IMR-90 (cell line): ENCODE data around the gene WDR27. TPM values are rescaled to one million over a fixed set of nuclear protein-coding genes. Genes with fewer than 3 reads are reported as not detected.

ENCODE experiments used
- ATAC-seq: fragments of 200-7000 bp; cut with Tn5 transposase; 2 replicates; pipeline ENCODE4 v1.9.1; 2020; ENCODE audit warnings: low read depth, mild to moderate bottlenecking, moderate library complexity
- BruUV-seq: library from RNA; stranded (reverse); fragments of 400-500 nt; replicated peaks from 2 replicates; lab custom pipeline; 2021; lab: Mats Ljungman, UMichigan
- CTCF ChIA-PET: fragments of 300-600 bp; formaldehyde crosslinking; extraction: SDS; loops from one replicate; lab custom pipeline; 2021; ENCODE audit warnings: antibody characterized with exemption; lab: Yijun Ruan, JAX
- POLR2A ChIA-PET: fragments of 300-600 bp; sonication (Branson Sonifier 250); formaldehyde crosslinking; loops from one replicate; lab custom pipeline; 2022; ENCODE audit warnings: antibody characterized with exemption; ENCODE audit not compliant: unreplicated experiment; lab: Charles Lee
- DNase-seq: peaks from one replicate; pipeline ENCODE4 v3.0.0; 2013
- H2AFZ ChIP-seq: replicated peaks from 2 replicates; pipeline ENCODE3; 2013; ENCODE audit warnings: low read length, mild to moderate bottlenecking; ENCODE audit not compliant: poor library complexity
- H2AK5ac ChIP-seq: 2 replicates; pipeline ENCODE4 v1.6.1; 2013; ENCODE audit warnings: low read depth, low read length, inconsistent platforms
- H2AK9ac ChIP-seq: replicated peaks from 2 replicates; pipeline ENCODE3; 2013; ENCODE audit warnings: mild to moderate bottlenecking, low read depth, low read length, moderate library complexity; ENCODE audit not compliant: poor library complexity
- H2BK120ac ChIP-seq: 2 replicates; pipeline ENCODE4 v1.6.1; 2013; ENCODE audit warnings: low read depth, low read length, inconsistent platforms
- H2BK15ac ChIP-seq: 3 replicates; pipeline ENCODE4 v1.6.1; 2013; ENCODE audit warnings: low read depth, low read length, inconsistent platforms
- H2BK20ac ChIP-seq: 2 replicates; pipeline ENCODE4 v1.6.1; 2013; ENCODE audit warnings: low read depth, mild to moderate bottlenecking, inconsistent platforms, low read length, moderate library complexity
- H2BK5ac ChIP-seq: 2 replicates; pipeline ENCODE4 v1.6.1; 2013; ENCODE audit warnings: mild to moderate bottlenecking, low read depth, low read length, inconsistent platforms; ENCODE audit not compliant: poor library complexity, severe bottlenecking
- H3K14ac ChIP-seq: replicated peaks from 2 replicates; pipeline ENCODE4 v1.6.1; 2013; ENCODE audit warnings: low read depth, low read length, inconsistent platforms
- H3K18ac ChIP-seq: 2 replicates; pipeline ENCODE4 v1.6.1; 2013; ENCODE audit warnings: low read depth, low read length, control low read depth
- H3K23ac ChIP-seq: 2 replicates; pipeline ENCODE4 v1.6.1; 2013; ENCODE audit warnings: low read depth, low read length, inconsistent platforms
- H3K27ac ChIP-seq: 2 replicates; pipeline ENCODE4 v1.5.1; 2013; ENCODE audit warnings: mild to moderate bottlenecking, control low read depth, low read length; ENCODE audit not compliant: insufficient read depth
- H3K27me3 ChIP-seq: 2 replicates; pipeline ENCODE4 v1.6.1; 2013; ENCODE audit warnings: low read length; ENCODE audit not compliant: control insufficient read depth, insufficient read depth
- H3K36me3 ChIP-seq: 2 replicates; pipeline ENCODE4 v1.6.1; 2013; ENCODE audit warnings: low read length, mixed read lengths; ENCODE audit not compliant: control insufficient read depth, insufficient read depth
- H3K4ac ChIP-seq: 2 replicates; pipeline ENCODE4 v1.6.1; 2013; ENCODE audit warnings: low read depth, low read length, inconsistent platforms
- H3K4me1 ChIP-seq: 2 replicates; pipeline ENCODE4 v1.6.1; 2013; ENCODE audit warnings: low read length, mixed read lengths; ENCODE audit not compliant: control insufficient read depth, insufficient read depth
- H3K4me2 ChIP-seq: 2 replicates; pipeline ENCODE4 v1.6.1; 2013; ENCODE audit warnings: low read depth, mild to moderate bottlenecking, control low read depth, low read length, moderate library complexity
- H3K4me3 ChIP-seq: 2 replicates; pipeline ENCODE4 v1.5.1; 2013; ENCODE audit warnings: low read depth, mild to moderate bottlenecking, control low read depth, low read length, moderate library complexity; ENCODE audit not compliant: insufficient read depth
- H3K56ac ChIP-seq: 2 replicates; pipeline ENCODE4 v1.6.1; 2013; ENCODE audit warnings: low read length, inconsistent platforms; ENCODE audit not compliant: insufficient read depth; ENCODE audit errors: extremely low read depth
- H3K79me1 ChIP-seq, 2 experiments: 2 replicates each; pipeline ENCODE4 v1.6.1; 2013; ENCODE audit warnings: low read length in 2 of 2, inconsistent platforms in 1 of 2, low read depth in 1 of 2
- H3K9ac ChIP-seq: 2 replicates; pipeline ENCODE4 v1.6.1; 2013; ENCODE audit warnings: low read depth, low read length, control low read depth
- H3K9me1 ChIP-seq: 2 replicates; pipeline ENCODE4 v1.6.1; 2013; ENCODE audit warnings: low read length, inconsistent platforms; ENCODE audit not compliant: insufficient read depth
- H3K9me3 ChIP-seq: 2 replicates; pipeline ENCODE4 v1.6.1; 2013; ENCODE audit warnings: low read length; ENCODE audit not compliant: control insufficient read depth, insufficient read depth
- H4K20me1 ChIP-seq: 2 replicates; pipeline ENCODE4 v1.6.1; 2013; ENCODE audit warnings: low read length, inconsistent platforms; ENCODE audit not compliant: insufficient read depth
- H4K5ac ChIP-seq: 2 replicates; pipeline ENCODE4 v1.6.1; 2013; ENCODE audit warnings: mild to moderate bottlenecking, low read depth, low read length, control low read depth
- H4K8ac ChIP-seq, 2 experiments: 2 replicates each; pipeline ENCODE4 v1.6.1; 2013; ENCODE audit warnings: low read depth in 2 of 2, low read length in 2 of 2, control low read depth in 1 of 2, inconsistent platforms in 1 of 2
- H4K91ac ChIP-seq: 2 replicates; pipeline ENCODE4 v1.6.1; 2013; ENCODE audit warnings: low read depth, low read length, inconsistent platforms; ENCODE audit not compliant: insufficient read depth
- BHLHE40 ChIP-seq: fragments of 150-350 bp; IDR thresholded peaks from 2 replicates; pipeline ENCODE4 v1.6.1; 2016; ENCODE audit warnings: mild to moderate bottlenecking, low read depth, low read length
- CEBPB ChIP-seq: IDR thresholded peaks from 2 replicates; pipeline ENCODE4 v1.6.1; 2012; ENCODE audit warnings: low read depth, low read length, improper control_type of control experiment
- CHD1 ChIP-seq: IDR thresholded peaks from 2 replicates; pipeline ENCODE4 v1.6.1; 2012; ENCODE audit warnings: low read depth, low read length, improper control_type of control experiment
- ELK1 ChIP-seq: fragments of 150-350 bp; IDR thresholded peaks from 2 replicates; pipeline ENCODE4 v1.6.1; 2016; ENCODE audit warnings: low read depth, mild to moderate bottlenecking, low read length, moderate library complexity, borderline replicate concordance
- FOS ChIP-seq: fragments of 150-350 bp; IDR thresholded peaks from 2 replicates; pipeline ENCODE4 v1.6.1; 2016; ENCODE audit warnings: low read depth, low read length
- MAFK ChIP-seq: IDR thresholded peaks from 2 replicates; pipeline ENCODE4 v1.6.1; 2012; ENCODE audit warnings: low read depth, low read length, improper control_type of control experiment
- MAZ ChIP-seq: IDR thresholded peaks from 2 replicates; pipeline ENCODE4 v1.6.1; 2012; ENCODE audit warnings: low read depth, mild to moderate bottlenecking, low read length, improper control_type of control experiment, moderate library complexity, borderline replicate concordance
- MXI1 ChIP-seq: IDR thresholded peaks from 2 replicates; pipeline ENCODE4 v1.6.1; 2012; ENCODE audit warnings: low read depth, mild to moderate bottlenecking, low read length, moderate library complexity, borderline replicate concordance
- NFE2L2 ChIP-seq: fragments of 150-350 bp; IDR thresholded peaks from 2 replicates; pipeline ENCODE4 v1.6.1; 2016; ENCODE audit warnings: low read depth, mild to moderate bottlenecking, low read length
- POLR2A ChIP-seq: IDR thresholded peaks from 2 replicates; pipeline ENCODE4 v1.6.1; 2012; ENCODE audit warnings: mild to moderate bottlenecking, low read depth, low read length
- RAD21 ChIP-seq: IDR thresholded peaks from 2 replicates; pipeline ENCODE4 v1.6.1; 2012; ENCODE audit warnings: low read length, improper control_type of control experiment
- RCOR1 ChIP-seq: IDR thresholded peaks from 2 replicates; pipeline ENCODE4 v1.6.1; 2012; ENCODE audit warnings: mild to moderate bottlenecking, low read length, improper control_type of control experiment; ENCODE audit not compliant: insufficient replicate concordance
- RFX5 ChIP-seq: IDR thresholded peaks from 2 replicates; pipeline ENCODE4 v1.8.0; 2012; ENCODE audit warnings: low read depth, mild to moderate bottlenecking, low read length, moderate library complexity
- SMC3 ChIP-seq: fragments of 150-350 bp; IDR thresholded peaks from 2 replicates; pipeline ENCODE4 v1.6.1; 2016; ENCODE audit warnings: low read depth, mild to moderate bottlenecking, antibody characterized with exemption, low read length, moderate library complexity
- USF2 ChIP-seq: fragments of 150-350 bp; IDR thresholded peaks from 2 replicates; pipeline ENCODE4 v1.6.1; 2017; ENCODE audit warnings: mild to moderate bottlenecking, antibody characterized with exemption, low read length, low read depth
- dilution Hi-C: fragments of 300-500 bp; cut with HindIII; formaldehyde crosslinking; loops from one replicate; pipeline ENCODE4 v1.14.3; 2018; ENCODE audit warnings: low sequenced_read_pairs; ENCODE audit not compliant: unreplicated experiment
- in situ Hi-C: fragments of 300-500 bp; cut with MboI; formaldehyde crosslinking; loops from 3 replicates; pipeline ENCODE4 v1.14.3; 2019; ENCODE audit warnings: low sequenced_read_pairs, inconsistent platforms, mixed read lengths
- intact Hi-C: fragments of 100-400 bp; cut with micrococcal nuclease; formaldehyde crosslinking; loops from 2 replicates; pipeline ENCODE4 v1.10.0; 2022
- polyA plus RNA-seq, 3 experiments: library from polyadenylated mRNA; depleted of rRNA; stranded (reverse); fragments of >200 nt; gene quantifications; 2 replicates each; pipeline ENCODE4 v1.2.3, GENCODE V29; 2012; ENCODE audit warnings: low replicate concordance in 1 of 3
- total RNA-seq: library from RNA; depleted of rRNA; stranded (reverse); fragments of >200 nt; gene quantifications from 2 replicates; pipeline ENCODE4 v1.2.3, GENCODE V29; 2012
- TF ChIP-seq, protein P1 (sequence below): conservative IDR thresholded peaks from 2 replicates; pipeline ENCODE4 v1.5.1; 2012; ENCODE audit warnings: mild to moderate bottlenecking, low read depth, low read length, improper control_type of control experiment

WDR27 gene
- total and polyA plus RNA-seq, 2 of the 4 experiments (the other 2 are of a cell fraction): 7.0 to 18.5 TPM

- dilution Hi-C loops (no loop called here), in situ Hi-C loops (no loop called here), intact Hi-C loops (no loop called here)
- no peak overlapping the region for H3K4me2 ChIP-seq
- peaks cover 8 to 14% of the 10 kb centered on the region in 2 experiments for H3K79me1 ChIP-seq
- no peak overlapping the region for H4K91ac ChIP-seq
- POLR2A ChIA-PET: interaction anchor here (0.6 kb wide), 1 partner anchor 45 kb away, joined by 3 read pairs; no protein-coding TSS in a partner anchor
- H3K14ac ChIP-seq: no peak overlapping the region
- CTCF ChIA-PET: interaction anchor here (1.0 kb wide), 1 partner anchor 9 kb away, joined by 3 read pairs; no protein-coding TSS in a partner anchor
- H3K9me1 ChIP-seq: 0 out of 2 replicates have a peak, but pooled peaks cover 5% of the 10 kb centered on the region
- ATAC-seq (no peak), DNase-seq (no peak)
- H3K18ac ChIP-seq: no peak overlapping the region
- H2AK9ac ChIP-seq: no peak overlapping the region
- no peak overlapping the region for H2BK5ac ChIP-seq
- no peak overlapping the region for H3K9ac ChIP-seq
- no peak for TF ChIP-seq SMC3
- TF ChIP-seq, protein P1, sequence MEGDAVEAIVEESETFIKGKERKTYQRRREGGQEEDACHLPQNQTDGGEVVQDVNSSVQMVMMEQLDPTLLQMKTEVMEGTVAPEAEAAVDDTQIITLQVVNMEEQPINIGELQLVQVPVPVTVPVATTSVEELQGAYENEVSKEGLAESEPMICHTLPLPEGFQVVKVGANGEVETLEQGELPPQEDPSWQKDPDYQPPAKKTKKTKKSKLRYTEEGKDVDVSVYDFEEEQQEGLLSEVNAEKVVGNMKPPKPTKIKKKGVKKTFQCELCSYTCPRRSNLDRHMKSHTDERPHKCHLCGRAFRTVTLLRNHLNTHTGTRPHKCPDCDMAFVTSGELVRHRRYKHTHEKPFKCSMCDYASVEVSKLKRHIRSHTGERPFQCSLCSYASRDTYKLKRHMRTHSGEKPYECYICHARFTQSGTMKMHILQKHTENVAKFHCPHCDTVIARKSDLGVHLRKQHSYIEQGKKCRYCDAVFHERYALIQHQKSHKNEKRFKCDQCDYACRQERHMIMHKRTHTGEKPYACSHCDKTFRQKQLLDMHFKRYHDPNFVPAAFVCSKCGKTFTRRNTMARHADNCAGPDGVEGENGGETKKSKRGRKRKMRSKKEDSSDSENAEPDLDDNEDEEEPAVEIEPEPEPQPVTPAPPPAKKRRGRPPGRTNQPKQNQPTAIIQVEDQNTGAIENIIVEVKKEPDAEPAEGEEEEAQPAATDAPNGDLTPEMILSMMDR: no peak
- TF ChIP-seq MAZ: no peak
- no peak for TF ChIP-seq MAFK
- no peak for TF ChIP-seq RAD21
- no peak for TF ChIP-seq FOS
- TF ChIP-seq CEBPB: no peak
- TF ChIP-seq RFX5: no peak
- TF ChIP-seq NFE2L2: no peak
- TF ChIP-seq RCOR1: no peak
- no peak for TF ChIP-seq BHLHE40
- no peak for TF ChIP-seq USF2
- TF ChIP-seq ELK1: no peak
- TF ChIP-seq MXI1: no peak
- TF ChIP-seq POLR2A: no peak
- TF ChIP-seq CHD1: no peak
- BruUV-seq: TSS peak; percentile 32
- no peak overlapping the region for H3K4me3 ChIP-seq
- H2AFZ ChIP-seq: no peak overlapping the region
- peaks cover 35% of the 10 kb centered on the region for H3K36me3 ChIP-seq
- H2BK20ac ChIP-seq: no peak overlapping the region
- H3K27ac ChIP-seq: no peak overlapping the region
- no peak overlapping the region for H3K56ac ChIP-seq
- H3K4me1 ChIP-seq: no peaks in the 10 kb centered on the region
- H2BK120ac ChIP-seq: no peak overlapping the region
- no peak overlapping the region for H4K8ac ChIP-seq
- no peak overlapping the region for H3K4ac ChIP-seq
- no peak overlapping the region for H2AK5ac ChIP-seq
- no peak overlapping the region for H4K5ac ChIP-seq
- H2BK15ac ChIP-seq: no peak overlapping the region
- no peaks in the 10 kb centered on the region for H3K9me3 ChIP-seq
- no peaks in the 10 kb centered on the region for H3K27me3 ChIP-seq
- no peak overlapping the region for H3K23ac ChIP-seq
- H4K20me1 ChIP-seq: 0 out of 2 replicates have a peak, but pooled peaks cover 3% of the 10 kb centered on the region
These were observed 7.5 kb upstream of the WDR27 start for GRCh38 chr6:169709293-169709692.
